Liver (tissue), 9 donors: ENCODE measurements around the gene MAGEA12. TPM values are rescaled to one million over a fixed set of nuclear protein-coding genes. Genes with fewer than 3 reads are reported as not detected.
"Not testable (repeated sequence)": the region's sequence is repeated elsewhere in the genome, so short reads cannot be mapped to it uniquely, and the experiment has no call there.

Experiments
- DNase-seq: peaks from one replicate; pipeline ENCODE4 v3.0.0-alpha.2; 2017; ENCODE audit warnings: low spot score
- H3K27ac ChIP-seq, 2 donors: one replicate each; pipeline ENCODE4 v1.7.0; 2013; ENCODE audit warnings: inconsistent platforms in 2 of 2, low read length in 2 of 2, control low read depth in 1 of 2, low read depth in 1 of 2, mild to moderate bottlenecking in 1 of 2
- H3K27me3 ChIP-seq, 4 donors: one replicate each; pipeline versions ENCODE4 v1.6.1 to v1.7.0; 2013; ENCODE audit warnings: low read length in 3 of 4, inconsistent platforms in 1 of 4, mild to moderate bottlenecking in 1 of 4, moderate library complexity in 1 of 4; ENCODE audit not compliant: control insufficient read depth in 4 of 4, insufficient read depth in 4 of 4
- H3K36me3 ChIP-seq, 4 donors: one replicate each; pipeline versions ENCODE4 v1.6.1 to v1.7.0; 2013; ENCODE audit warnings: low read length in 3 of 4, mild to moderate bottlenecking in 3 of 4, low read depth in 1 of 4, moderate library complexity in 1 of 4; ENCODE audit not compliant: control insufficient read depth in 4 of 4, insufficient read depth in 3 of 4
- H3K4me1 ChIP-seq, 4 donors: one replicate each; pipeline versions ENCODE4 v1.6.1 to v1.7.0; 2013; ENCODE audit warnings: low read length in 3 of 4, mild to moderate bottlenecking in 3 of 4, moderate library complexity in 1 of 4; ENCODE audit not compliant: control insufficient read depth in 4 of 4, insufficient read depth in 4 of 4
- H3K4me3 ChIP-seq, 3 donors: one replicate each; pipeline versions ENCODE4 v1.6.1 to v1.7.0; 2013; ENCODE audit warnings: low read length in 3 of 3, control low read depth in 1 of 3, low read depth in 1 of 3, mild to moderate bottlenecking in 1 of 3
- H3K9ac ChIP-seq, 2 donors: one replicate each; pipeline ENCODE4 v1.7.0; 2013; ENCODE audit warnings: low read length in 2 of 2, mild to moderate bottlenecking in 2 of 2, moderate library complexity in 2 of 2, control low read depth in 1 of 2, low read depth in 1 of 2
- H3K9me3 ChIP-seq, 4 donors: one replicate each; pipeline versions ENCODE4 v1.6.1 to v1.7.0; 2013; ENCODE audit warnings: low read length in 3 of 4; ENCODE audit not compliant: control insufficient read depth in 4 of 4
- CTCF ChIP-seq: fragments of 150-350 bp; IDR thresholded peaks from 2 replicates; pipeline ENCODE4 v1.5.1; 2017; ENCODE audit warnings: improper control_type of control experiment, low read depth, low read length; ENCODE audit not compliant: missing input control
- EGR1 ChIP-seq, 2 donors: IDR thresholded peaks; 2 replicates each; pipeline ENCODE4 v1.6.1; 2016 to 2018; ENCODE audit warnings: antibody characterized with exemption in 2 of 2, low read depth in 2 of 2
- GABPA ChIP-seq, 2 donors: IDR thresholded peaks in 1 of 2; conservative IDR thresholded peaks in 1 of 2; 2 replicates each; pipeline ENCODE4 v1.6.1; 2016; ENCODE audit warnings: antibody characterized with exemption in 2 of 2, mild to moderate bottlenecking in 1 of 2, moderate library complexity in 1 of 2
- HNF4A ChIP-seq, 2 donors: conservative IDR thresholded peaks; 2 replicates each; pipeline ENCODE4 v1.6.1; 2016; ENCODE audit warnings: antibody characterized with exemption in 2 of 2, mild to moderate bottlenecking in 2 of 2
- HNF4G ChIP-seq: IDR thresholded peaks from 2 replicates; pipeline ENCODE4 v1.6.1; 2016; ENCODE audit warnings: antibody characterized with exemption
- JUND ChIP-seq, 2 donors: IDR thresholded peaks; 2 replicates each; pipeline ENCODE4 v1.6.1; 2016; ENCODE audit warnings: antibody characterized with exemption in 2 of 2
- MAX ChIP-seq: IDR thresholded peaks from 2 replicates; pipeline ENCODE4 v1.6.1; 2016; ENCODE audit warnings: antibody characterized with exemption
- RAD21 ChIP-seq, 2 donors: IDR thresholded peaks; 2 replicates each; pipeline ENCODE4 v1.6.1; 2016; ENCODE audit warnings: antibody characterized with exemption in 2 of 2, mild to moderate bottlenecking in 2 of 2
- YY1 ChIP-seq: IDR thresholded peaks from 2 replicates; pipeline ENCODE4 v1.6.1; 2016; ENCODE audit warnings: antibody characterized with exemption, mild to moderate bottlenecking
- WGBS: extraction: QIAGEN DNeasy Blood & Tissue Kit; methylation state at CpG from one replicate; pipeline ENCODE4 v1.1.7; 2013; 5-methylcytosine and 5-hydroxymethylcytosine counted together
- polyA plus RNA-seq, 2 donors: library from polyadenylated mRNA; stranded (reverse) in 1 of 2; unstranded in 1 of 2; fragments of 200-250 nt in 1 of 2; fragments of >200 nt in 1 of 2; fragmentation: Nextera tagmentation in 1 of 2; extraction: Ambion mirVana in 1 of 2; gene quantifications; one replicate each; pipeline versions ENCODE4 v1.2.1 to v1.2.3, GENCODE V29; 2013 to 2015
- total RNA-seq, 2 donors: library from RNA; depleted of rRNA; stranded (reverse); fragments of >200 nt; gene quantifications; one replicate each; pipeline ENCODE4 v1.2.3, GENCODE V29; 2014
- TF ChIP-seq, protein P1 (sequence below): IDR thresholded peaks from 2 replicates; pipeline ENCODE4 v1.6.1; 2016; ENCODE audit warnings: antibody characterized with exemption
- TF ChIP-seq, protein P2 (sequence below): IDR thresholded peaks from 2 replicates; pipeline ENCODE4 v1.6.1; 2016; ENCODE audit warnings: antibody characterized with exemption, mild to moderate bottlenecking
- donor health status: healthy.
- donor health status: healthy.
- donor health status: healthy.
- donor health status: healthy.
- donor health status: healthy.

The MAGEA12 gene
- total and polyA plus RNA-seq, 4 donors: not detected

- H3K4me3 ChIP-seq, H3K9me3 ChIP-seq, H3K36me3 ChIP-seq, DNase-seq, H3K27me3 ChIP-seq, H3K9ac ChIP-seq, H3K27ac ChIP-seq, H3K4me1 ChIP-seq: not testable (repeated sequence)
- no CpG with 5 or more reads among the region's 35 CpGs for WGBS
Measured at GRCh38 chrX:152713815-152714787, 19.5 kb upstream of the MAGEA12 start, which contains the start of gene MAGEA2B. Gene MAGEA2B, plus strand, starts transcription at chrX:152714628. Its CDS starts 2,479 bp downstream, at chrX:152717107.

DNA sequence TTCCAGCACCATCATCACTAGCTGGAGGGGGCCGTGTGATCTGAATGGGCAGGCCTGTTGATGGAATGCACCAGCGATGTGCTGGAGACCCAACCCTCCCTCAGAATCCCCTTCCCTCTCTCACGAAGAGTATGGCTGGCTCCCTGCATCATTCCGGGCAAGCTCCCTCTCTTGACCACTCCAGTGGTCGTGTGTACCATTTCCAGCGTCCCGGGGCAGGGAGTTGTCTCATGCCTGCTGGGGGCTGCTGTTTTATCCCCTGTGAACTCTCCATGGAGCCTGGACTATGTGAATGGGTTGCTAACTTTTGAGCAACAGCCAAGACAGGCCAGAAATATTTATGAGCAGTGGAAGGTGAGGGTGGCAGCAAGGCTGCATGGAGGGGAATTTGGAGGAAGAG is 8.1 kb upstream of the MAGEA12 start:
- H3K27ac ChIP-seq: no peak overlapping the region
- H3K9me3 ChIP-seq: no peaks in the 10 kb centered on the region
- H3K27me3 ChIP-seq: peaks cover 0 to 2% (median 0%) of the 10 kb centered on the region in 4 donors
- no peak overlapping the region for H3K4me3 ChIP-seq
- 77% methylated on average over 7 of the region's 7 CpGs for WGBS
- H3K9ac ChIP-seq: no peak overlapping the region
- TF ChIP-seq HNF4G (no peak), GABPA (IDR thresholded peaks at IDR 0.05 in 1 of 2, conservative IDR thresholded peaks at IDR 0.05 in 1 of 2) (no peak), MAX (no peak), CTCF (no peak)
- TF ChIP-seq, protein P1, sequence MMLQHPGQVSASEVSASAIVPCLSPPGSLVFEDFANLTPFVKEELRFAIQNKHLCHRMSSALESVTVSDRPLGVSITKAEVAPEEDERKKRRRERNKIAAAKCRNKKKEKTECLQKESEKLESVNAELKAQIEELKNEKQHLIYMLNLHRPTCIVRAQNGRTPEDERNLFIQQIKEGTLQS: no peak
- no peak for DNase-seq
- H3K4me1 ChIP-seq: no peaks in the 10 kb centered on the region
- H3K36me3 ChIP-seq: no peaks in the 10 kb centered on the region

- 94% methylated on average over 22 of the region's 22 CpGs for WGBS
- H3K27ac ChIP-seq, H3K9me3 ChIP-seq, DNase-seq, H3K36me3 ChIP-seq, H3K4me3 ChIP-seq, H3K4me1 ChIP-seq, H3K9ac ChIP-seq, H3K27me3 ChIP-seq: not testable (repeated sequence)
Measured at GRCh38 chrX:152734143-152734858, 744 bp downstream of the MAGEA12 start.

DNA sequence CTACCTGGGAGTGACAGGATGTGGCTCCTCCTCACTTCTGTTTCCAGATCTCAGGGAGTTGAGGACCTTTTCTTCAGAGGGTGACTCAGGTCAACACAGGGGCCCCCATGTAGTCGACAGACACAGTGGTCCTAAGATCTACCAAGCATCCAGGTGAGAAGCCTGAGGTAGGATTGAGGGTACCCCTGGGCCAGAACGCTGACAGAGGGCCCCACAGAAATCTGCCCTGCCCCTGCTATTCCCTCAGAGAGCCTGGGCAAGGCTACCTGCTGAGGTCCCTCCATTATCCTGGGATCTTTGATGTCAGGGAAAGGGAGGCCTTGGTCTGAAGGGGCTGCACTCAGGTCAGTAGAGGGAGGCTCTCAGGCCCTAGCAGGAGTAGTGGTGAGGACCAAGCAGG is 1.5 kb downstream of the MAGEA12 start:
- no peaks in the 10 kb centered on the region for H3K9me3 ChIP-seq
- H3K27me3 ChIP-seq: no peaks in the 10 kb centered on the region
- H3K4me3 ChIP-seq: no peak overlapping the region
- H3K9ac ChIP-seq: no peak overlapping the region
- no peaks in the 10 kb centered on the region for H3K4me1 ChIP-seq
- DNase-seq: no peak
- no peaks in the 10 kb centered on the region for H3K36me3 ChIP-seq
- H3K27ac ChIP-seq: no peak overlapping the region
- WGBS: 73% methylated on average over 2 of the region's 2 CpGs
- TF ChIP-seq CTCF (no peak), RAD21 (IDR thresholded peaks at IDR 0.05) (no peak), JUND (IDR thresholded peaks at IDR 0.05) (no peak), HNF4A (conservative IDR thresholded peaks at IDR 0.05) (no peak), EGR1 (IDR thresholded peaks at IDR 0.05; ENCODE audit: low read depth in 2 of 2) (no peak), YY1 (no peak), HNF4G (no peak), GABPA (IDR thresholded peaks at IDR 0.05 in 1 of 2, conservative IDR thresholded peaks at IDR 0.05 in 1 of 2) (no peak)
- TF ChIP-seq, protein P2, sequence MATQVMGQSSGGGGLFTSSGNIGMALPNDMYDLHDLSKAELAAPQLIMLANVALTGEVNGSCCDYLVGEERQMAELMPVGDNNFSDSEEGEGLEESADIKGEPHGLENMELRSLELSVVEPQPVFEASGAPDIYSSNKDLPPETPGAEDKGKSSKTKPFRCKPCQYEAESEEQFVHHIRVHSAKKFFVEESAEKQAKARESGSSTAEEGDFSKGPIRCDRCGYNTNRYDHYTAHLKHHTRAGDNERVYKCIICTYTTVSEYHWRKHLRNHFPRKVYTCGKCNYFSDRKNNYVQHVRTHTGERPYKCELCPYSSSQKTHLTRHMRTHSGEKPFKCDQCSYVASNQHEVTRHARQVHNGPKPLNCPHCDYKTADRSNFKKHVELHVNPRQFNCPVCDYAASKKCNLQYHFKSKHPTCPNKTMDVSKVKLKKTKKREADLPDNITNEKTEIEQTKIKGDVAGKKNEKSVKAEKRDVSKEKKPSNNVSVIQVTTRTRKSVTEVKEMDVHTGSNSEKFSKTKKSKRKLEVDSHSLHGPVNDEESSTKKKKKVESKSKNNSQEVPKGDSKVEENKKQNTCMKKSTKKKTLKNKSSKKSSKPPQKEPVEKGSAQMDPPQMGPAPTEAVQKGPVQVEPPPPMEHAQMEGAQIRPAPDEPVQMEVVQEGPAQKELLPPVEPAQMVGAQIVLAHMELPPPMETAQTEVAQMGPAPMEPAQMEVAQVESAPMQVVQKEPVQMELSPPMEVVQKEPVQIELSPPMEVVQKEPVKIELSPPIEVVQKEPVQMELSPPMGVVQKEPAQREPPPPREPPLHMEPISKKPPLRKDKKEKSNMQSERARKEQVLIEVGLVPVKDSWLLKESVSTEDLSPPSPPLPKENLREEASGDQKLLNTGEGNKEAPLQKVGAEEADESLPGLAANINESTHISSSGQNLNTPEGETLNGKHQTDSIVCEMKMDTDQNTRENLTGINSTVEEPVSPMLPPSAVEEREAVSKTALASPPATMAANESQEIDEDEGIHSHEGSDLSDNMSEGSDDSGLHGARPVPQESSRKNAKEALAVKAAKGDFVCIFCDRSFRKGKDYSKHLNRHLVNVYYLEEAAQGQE: no peak
